Measurements from ENCODE around the gene GADL1.

GADL1 gene

GRCh38 chr3:30933478-30934207 is 39.2 kb upstream of the GADL1 start:
- DNase-seq (ENCODE audit: low read depth): no peak
- H3K4me3 ChIP-seq (ENCODE audit: low read depth, low read length): no peak overlapping the region
- TF ChIP-seq CTCF (conservative IDR thresholded peaks at IDR 0.05; ENCODE audit: low read depth, low read length): no peak

- DNase-seq (ENCODE audit: low read depth): no peak
- no peak overlapping the region for H3K4me3 ChIP-seq (ENCODE audit: low read depth, low read length)
- no peak for TF ChIP-seq CTCF (conservative IDR thresholded peaks at IDR 0.05; ENCODE audit: low read depth, low read length)
These were observed 38.1 kb upstream of the GADL1 start for GRCh38 chr3:30932513-30933098.

GRCh38 chr3:30924763-30925162 is 30.3 kb upstream of the GADL1 start:
- no peak for TF ChIP-seq CTCF (conservative IDR thresholded peaks at IDR 0.05; ENCODE audit: low read depth, low read length)
- no peak for DNase-seq (ENCODE audit: low read depth)
- no peak overlapping the region for H3K4me3 ChIP-seq (ENCODE audit: low read depth, low read length)

- TF ChIP-seq CTCF (conservative IDR thresholded peaks at IDR 0.05; ENCODE audit: low read depth, low read length): no peak
- H3K4me3 ChIP-seq (ENCODE audit: low read depth, low read length): no peak overlapping the region
- DNase-seq (ENCODE audit: low read depth): no peak
These were observed 25.1 kb upstream of the GADL1 start for GRCh38 chr3:30919564-30919963.

GRCh38 chr3:30918761-30919160 is 24.3 kb upstream of the GADL1 start:
- TF ChIP-seq CTCF (conservative IDR thresholded peaks at IDR 0.05; ENCODE audit: low read depth, low read length): no peak
- no peak for DNase-seq (ENCODE audit: low read depth)
- no peak overlapping the region for H3K4me3 ChIP-seq (ENCODE audit: low read depth, low read length)

GRCh38 chr3:30915782-30916181 is 21.3 kb upstream of the GADL1 start:
- no peak overlapping the region for H3K4me3 ChIP-seq (ENCODE audit: low read depth, low read length)
- TF ChIP-seq CTCF (conservative IDR thresholded peaks at IDR 0.05; ENCODE audit: low read depth, low read length): no peak
- no peak for DNase-seq (ENCODE audit: low read depth)

GRCh38 chr3:30914696-30915095 is 20.2 kb upstream of the GADL1 start:
- no peak for TF ChIP-seq CTCF (conservative IDR thresholded peaks at IDR 0.05; ENCODE audit: low read depth, low read length)

More at GRCh38 chr3:30914696-30915095, 20.2 kb upstream of the GADL1 start:
- peak; percentile 15 for DNase-seq (ENCODE audit: low read depth)
- no peak overlapping the region for H3K4me3 ChIP-seq (ENCODE audit: low read depth, low read length)
